Stimulated activated CD8-positive, alpha-beta memory T cell treated with anti-CD3 and anti-CD28 coated beads, Interleukin-12 subunit alpha, Interleukin-12 subunit beta, amount 100 ng/mL, for 24 hours (primary cell): ENCODE results near the gene USH2A.
"Not testable (repeated sequence)": the region's sequence is repeated elsewhere in the genome, so short reads cannot be mapped to it uniquely, and the experiment has no call there.

ENCODE experiments used
- DNase-seq: peaks from one replicate; pipeline ENCODE4 v3.0.0-alpha.2; 2020; ENCODE audit errors: extremely low read depth

The USH2A gene

DNA sequence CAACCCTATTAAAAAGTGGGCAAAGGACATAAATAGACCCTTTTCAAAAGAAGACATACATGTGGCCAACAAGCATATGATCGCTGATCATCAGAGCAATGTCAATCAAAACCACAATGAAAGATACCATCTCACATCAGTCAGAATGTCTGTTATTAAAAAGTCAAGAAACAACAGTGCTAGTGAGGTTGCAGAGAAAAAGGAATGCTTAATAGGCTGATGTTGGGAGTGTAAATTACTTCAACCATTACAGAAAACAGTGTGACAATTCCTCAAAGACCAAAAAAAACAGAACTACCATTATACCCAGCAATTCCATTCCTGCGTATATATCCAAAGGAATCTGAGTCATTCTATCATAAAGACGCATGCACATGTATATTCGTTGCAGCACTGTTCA is 13.2 kb downstream of the USH2A start:
- DNase-seq = no peak

DNA sequence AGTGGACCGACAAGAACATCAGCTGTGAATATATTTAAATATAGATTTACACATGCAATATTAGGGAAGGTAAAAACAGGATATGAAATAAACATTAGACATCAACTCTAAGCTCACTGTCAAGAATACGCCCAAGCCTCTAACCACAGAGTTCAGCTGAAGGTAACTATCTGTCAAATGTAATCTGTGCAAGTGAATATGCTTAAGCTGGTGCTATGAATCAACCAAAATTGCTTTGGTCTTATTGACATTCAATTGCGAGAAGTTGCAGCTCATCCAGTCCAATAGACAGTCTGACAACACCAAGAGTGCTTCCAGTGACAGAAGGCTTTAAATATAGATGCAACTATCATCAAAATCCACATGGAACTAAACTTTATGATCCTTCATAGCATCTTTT is 32.3 kb downstream of the USH2A start:
- DNase-seq = no peak

DNA sequence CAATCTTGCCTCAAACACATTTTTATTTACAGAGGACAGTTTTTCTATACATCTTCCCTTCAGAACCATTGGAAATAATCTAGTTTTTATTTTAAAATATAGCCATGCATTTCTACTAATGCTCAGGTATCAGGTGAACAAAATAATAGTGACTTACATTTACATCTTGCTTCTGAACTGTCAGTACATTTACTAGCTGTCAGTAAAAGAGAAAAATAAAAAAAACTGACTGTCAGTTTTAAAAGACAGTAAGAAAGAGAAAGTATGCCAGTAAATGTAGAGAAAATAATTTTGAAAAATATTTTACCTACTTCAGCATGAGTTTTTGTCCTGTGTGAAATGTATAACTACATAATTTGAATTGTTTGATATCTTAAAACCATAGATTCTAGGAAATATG is 33.5 kb downstream of the USH2A start:
- DNase-seq = no peak

DNA sequence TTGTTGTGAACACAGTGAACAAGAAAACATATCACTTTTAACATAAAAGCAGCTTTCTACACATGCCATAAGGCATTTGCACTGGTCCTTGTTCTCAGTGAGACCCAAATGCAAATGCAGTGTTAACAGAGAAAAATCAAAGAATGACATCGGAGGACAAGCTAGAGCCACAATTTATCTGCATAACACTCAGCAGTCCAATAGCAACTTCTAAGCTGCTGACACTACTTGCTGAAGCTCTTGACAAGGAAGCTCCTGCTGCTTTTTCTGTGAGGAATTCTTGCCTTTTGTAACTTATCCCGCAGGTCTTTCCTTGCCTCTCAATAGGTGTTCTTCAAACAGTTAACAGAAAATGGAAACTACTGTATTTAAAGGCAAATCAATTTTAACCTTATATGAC is 34.7 kb downstream of the USH2A start:
- no peak for DNase-seq

DNA sequence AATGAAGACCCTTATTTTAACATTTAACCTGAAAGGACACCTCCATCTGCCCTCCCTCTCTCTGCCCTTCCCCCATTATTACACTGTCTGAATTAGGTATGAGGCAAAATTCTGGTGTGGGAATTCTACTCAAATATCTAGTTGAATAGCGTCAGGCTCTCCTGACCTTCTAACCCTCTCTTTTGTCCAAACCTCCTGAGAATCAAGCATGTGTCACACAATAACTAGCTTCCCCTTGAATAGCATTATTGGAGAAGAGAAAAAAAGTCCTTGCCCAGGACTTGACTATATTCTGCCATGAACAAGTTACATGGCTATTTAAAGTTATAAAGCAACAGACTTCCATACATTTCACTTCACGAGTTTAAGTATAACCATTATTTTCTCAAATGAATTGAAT is 35.5 kb downstream of the USH2A start:
- no peak for DNase-seq

DNA sequence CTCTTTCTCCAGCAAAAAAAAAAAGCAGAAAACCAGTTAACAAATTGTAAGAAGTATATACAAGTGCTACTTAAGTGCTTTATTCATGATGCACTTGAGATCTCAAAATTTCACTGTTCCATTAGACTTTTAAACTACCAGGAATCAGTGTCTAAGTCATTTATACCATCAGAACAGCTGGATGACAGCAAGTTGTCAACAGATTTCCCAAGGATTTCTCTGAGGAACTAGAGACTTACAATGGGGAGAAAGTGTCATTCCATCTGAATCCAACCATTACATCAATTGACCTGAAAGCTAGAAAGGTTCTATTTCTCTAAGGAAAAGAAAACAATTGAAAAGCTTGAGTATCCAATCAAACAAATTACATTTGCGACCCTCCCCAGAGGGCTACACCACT is 43.8 kb downstream of the USH2A start:
- DNase-seq = no peak

DNA sequence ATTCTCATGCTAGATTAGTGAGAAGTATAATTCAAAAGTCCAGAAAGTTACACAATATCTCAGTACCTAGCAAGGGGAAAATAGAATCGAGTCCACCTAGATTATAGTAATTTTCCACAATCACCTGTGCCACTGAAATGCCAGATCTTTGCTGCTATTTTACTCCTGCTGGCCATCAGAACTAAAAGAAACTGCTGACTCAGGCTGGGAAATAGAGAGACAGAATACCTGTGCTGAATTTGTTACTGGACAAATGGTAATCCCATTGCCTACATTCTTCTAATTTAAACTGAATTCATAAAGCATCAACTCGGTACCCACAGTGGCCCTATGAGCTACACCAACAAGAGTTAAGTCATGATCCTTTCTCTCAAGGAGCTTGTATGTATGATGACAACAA is 55.0 kb downstream of the USH2A start:
- no peak for DNase-seq

DNA sequence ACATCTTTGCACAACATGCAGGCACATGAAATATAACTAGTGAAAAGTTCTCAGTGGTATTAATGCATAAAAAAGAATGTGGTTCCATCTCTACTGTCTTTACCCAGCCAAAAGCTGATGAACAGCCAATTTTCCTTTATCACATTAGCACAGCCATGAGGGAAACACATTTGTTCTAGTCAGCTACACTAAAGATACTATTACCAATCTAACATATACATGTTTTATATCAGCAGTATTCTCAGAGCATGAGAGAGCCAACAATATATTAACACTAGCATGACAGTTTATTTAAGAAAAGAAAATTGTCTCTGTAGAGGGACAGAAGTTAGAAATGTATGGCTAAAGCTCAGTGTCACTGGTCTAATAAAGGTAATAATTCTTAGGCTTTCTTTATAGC is 56.3 kb downstream of the USH2A start:
- DNase-seq = no peak

DNA sequence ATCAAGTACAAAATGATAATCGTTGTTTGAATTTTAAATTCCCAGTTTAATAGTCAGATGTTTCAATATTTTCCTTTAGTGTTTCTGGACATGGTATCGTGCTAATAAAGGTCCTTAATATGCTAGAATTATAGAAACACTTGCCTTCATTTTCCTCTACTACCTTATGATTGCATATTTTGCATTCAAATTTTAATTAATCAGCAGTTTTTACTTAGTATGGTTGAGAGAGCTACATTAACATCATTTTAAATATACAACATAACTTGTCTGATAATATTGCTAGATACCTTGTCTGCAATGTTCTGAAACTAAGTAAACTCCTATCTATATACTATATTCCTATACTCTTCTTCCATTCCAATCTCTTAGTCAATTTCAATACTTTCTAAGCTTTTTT is 66.3 kb downstream of the USH2A start:
- no peak for DNase-seq

DNA sequence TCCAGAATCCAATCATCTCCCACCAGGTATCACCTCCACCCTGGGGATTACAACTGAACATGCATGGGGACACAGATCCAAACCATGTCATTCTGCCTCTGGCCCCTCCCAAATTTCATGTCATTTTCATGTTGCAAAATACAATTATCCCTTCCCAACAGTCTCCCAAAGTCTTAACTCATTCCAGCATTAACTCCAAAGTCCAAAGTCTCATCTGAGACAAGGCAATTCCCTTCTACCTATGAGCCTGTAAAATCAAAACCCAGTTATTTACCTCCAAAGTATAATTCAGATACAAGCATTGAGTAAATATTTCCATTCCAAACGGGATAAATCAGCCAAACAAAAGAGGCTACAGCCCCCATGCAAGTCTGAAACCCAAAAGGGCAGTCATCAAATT is 73.1 kb downstream of the USH2A start:
- no peak for DNase-seq

DNA sequence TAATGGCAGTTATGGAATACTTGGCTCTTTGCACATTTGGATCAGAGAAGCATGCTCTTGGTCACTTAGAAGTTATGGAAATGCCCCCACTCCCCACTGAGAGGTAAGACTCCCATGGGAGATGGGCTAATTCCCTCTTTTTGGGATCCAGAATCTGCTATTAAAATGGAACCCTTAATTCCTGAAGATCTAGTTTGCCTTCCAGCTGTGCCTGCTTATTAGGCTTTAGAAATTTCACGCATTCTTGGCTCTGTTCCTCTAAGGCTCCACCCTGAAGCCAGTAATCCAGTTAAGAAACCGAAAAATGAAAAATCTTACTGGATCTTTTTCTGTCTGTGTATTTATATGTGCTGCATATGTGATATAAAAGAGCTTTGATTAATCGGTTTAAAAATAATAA is 76.7 kb downstream of the USH2A start:
- no peak for DNase-seq

DNA sequence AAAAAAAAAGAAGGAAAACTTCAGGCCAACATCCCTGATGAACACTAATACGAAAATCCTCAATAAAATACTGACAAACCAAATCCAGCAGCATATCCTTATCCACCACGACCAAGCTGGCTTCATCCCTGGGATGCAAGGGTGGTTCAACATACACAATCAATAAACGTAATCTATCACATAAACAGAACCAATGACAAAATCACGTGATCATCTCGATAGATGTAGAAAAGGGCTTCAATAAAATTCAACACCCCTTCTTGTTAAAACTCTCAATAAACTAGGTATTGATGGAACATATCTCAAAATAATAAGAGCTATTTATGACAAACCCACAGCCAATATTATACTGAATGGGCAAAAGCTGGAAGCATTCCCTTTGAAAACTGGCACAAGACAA is 82.7 kb downstream of the USH2A start:
- DNase-seq = not testable (repeated sequence)

DNA sequence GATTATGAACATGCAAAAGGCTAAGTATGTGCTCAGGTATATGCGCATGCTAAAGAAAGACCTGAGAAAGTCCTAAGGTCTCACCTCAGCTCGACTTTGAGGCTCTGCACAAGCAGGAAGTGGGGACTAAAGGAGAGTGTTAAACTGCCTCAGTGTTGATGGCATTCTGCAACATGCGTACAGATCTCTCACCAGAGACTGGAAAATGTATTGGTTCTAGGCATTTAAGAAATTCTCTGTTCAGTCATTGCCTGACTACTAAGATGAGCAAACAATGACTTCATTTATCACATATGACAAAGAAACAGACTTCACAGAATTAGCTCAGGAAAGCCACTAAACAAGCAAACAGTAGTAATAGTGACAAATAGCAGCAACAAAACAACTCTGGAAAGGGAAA is 90.8 kb downstream of the USH2A start:
- no peak for DNase-seq

DNA sequence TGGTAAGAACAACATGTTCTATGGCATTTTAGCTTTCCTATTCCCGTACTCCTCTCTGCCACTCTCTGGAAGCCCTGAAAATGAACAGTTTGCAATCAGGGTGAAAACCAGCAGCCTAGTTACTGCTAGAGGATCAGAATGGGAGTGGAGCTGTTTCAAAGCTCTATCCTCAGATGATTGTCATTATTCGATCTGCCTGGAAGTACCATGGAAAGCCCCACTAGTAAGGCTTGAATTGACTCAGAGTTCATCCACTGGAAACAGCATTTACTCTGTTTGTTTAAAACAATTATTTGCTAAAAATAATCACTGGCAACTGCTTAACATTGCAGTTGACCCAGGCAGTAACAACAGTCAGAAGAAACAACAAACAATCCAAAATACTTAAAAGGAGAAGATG is 91.2 kb downstream of the USH2A start:
- DNase-seq = no peak

DNA sequence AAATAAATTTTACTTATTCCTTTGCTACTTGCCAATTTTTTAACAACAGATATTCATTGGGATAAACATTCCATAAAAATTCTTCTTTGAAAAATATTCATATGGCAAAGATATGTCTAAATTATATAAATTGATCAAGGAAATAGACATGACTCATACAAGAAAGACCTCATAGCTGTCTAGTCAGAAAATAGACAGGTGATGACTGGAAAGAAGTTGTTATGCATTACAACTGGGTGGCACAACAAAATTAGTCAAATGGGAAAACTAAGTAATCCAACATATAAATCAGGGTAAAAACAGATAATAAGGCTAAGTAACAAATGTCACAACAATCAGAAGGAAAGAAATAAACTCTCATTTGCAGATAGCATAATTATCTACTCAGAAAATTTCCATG is 92.0 kb downstream of the USH2A start:
- no peak for DNase-seq

DNA sequence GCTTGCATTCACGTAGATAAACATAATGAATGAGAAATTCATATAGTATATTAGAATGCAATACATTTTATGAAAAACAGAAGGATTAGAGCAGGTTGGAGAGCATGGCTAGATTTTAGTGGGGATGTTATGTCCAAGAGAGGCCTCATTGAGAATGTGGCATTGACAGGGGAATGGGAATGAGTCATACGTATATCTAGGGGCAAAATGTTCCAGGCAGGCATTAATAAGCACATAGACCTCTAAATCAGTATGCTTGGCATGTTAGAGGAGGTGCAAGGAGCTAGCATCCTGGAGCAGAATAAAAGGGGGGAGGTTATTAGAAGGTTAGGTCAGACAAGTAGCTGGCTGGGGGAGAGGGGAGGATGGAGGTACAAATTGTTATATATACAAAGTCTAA is 93.0 kb downstream of the USH2A start:
- DNase-seq = no peak

DNA sequence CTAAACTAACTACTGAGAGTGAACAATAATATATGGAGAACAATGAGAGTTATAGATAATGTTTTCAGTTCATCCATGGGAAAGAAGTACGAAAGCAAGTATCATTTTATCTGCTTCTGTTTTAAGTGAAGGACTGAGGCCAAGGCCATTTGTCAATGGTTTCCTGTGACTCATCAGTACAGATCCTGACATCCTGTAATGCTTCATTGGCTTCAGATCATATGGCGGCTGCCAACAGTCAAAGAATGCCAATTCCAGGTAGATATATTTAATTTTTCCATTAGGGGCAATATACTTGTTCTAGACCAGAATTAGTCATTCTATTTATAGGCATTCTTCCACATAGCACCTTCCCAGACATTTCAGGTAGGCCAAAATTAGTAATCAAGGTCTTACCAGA is 97.3 kb downstream of the USH2A start:
- no peak for DNase-seq

DNA sequence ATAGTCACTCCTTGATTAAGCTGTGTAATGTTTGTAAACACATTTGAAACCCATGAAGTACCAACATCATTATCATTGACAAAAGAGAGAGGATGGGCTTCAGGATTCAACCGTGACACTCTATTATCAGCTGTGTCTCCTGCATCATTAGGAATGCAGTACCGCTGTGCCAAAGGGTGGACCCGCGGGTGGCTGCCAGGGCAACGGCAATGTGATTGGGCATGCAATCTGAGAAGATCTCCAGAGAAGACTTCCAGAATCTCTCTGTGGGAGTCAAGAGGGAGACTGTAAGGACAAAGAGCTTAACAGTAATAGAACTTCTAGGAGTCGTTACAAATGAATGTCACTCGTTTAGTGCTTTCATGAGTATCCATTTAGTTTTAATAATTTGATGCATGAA is 97.9 kb downstream of the USH2A start:
- DNase-seq = no peak

DNA sequence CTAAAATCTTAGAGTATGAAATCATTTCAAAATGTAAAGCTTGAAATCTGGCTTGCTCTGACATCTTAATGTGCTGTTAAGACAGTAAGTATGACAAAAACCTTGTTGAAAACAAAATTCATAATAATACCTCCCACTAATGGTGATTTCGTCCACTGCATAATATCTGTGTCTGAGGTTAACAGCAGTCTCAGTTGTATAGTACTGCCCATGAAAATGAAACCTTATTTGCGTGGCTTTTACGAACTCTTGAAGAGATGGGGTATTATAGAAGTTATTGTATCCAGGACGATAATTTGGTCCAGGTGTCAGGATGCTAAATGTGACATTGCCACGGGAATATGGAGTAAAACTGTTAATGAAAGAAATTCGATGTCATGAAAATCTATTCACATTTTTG is 99.9 kb downstream of the USH2A start:
- no peak for DNase-seq

DNA sequence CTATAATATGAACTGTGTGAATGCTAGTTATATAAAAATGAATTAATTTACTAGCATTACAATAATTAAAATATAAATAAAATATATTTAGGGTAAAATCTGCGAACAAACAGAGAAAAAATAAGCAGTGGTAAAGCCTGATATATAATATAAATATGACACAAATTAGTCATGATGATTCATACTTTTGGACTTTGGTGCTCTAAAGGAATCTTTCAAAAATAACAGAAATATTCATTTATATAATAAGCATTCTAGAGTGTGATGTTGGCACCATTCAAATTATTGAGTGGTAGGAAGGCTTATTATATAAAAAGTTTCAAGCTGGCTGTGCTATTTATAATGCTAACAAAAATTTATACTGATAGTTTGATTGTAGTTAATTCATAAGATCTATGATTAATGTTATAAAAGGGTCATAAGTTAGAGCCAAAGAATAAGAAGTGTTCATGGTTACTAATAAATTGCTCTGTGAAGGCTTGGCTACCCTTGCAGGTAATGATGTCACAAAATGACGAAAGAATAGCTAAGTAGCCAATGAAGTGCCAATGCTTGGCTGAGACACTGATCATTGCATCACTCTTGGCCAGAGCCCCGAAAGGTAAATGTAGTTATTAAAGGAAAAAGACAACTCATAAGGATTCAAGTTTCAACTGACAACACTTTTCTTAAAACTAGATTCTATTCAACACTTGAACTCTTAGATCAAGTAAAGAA is 108.7 kb downstream of the USH2A start:
- DNase-seq = no peak

DNA sequence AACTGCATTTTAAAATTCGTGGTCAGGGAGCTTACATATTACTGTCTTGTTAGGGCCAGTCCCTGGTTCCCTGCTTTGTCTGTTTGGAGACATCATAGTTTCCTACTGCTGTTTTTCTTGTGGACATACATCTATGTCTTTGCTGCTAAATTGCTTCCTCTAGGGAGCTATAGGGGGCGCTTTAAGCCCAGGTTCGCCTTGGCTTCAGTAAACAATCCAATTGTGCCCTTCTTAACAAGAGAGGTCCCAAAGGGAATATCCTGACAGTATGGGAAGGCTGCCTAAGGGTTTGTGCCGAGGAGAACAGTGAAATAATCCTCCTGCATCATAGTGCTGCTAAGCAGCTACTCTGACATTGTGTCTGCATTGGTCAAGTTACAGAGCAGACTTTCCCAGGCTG is 112.5 kb downstream of the USH2A start:
- DNase-seq = no peak

DNA sequence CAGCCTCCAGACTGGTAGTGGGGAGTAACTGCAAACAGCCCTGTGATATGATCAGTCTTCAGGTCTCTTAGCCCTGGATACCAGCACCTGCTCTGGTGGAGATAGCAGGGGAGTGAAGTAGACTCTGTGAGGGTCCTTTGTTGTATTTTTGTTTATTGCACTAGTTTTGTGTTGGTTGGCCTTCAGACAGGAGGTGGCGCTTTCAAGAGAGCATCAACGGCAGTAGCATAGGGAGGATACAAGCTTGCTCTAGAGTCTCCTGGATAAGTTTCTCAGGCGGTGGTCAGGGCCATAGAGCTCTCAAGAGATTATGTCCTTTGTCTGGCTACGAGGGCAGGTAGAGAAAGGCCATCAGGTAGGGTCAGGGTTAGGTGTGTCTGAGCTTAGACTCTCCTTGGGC is 116.4 kb downstream of the USH2A start:
- no peak for DNase-seq

DNA sequence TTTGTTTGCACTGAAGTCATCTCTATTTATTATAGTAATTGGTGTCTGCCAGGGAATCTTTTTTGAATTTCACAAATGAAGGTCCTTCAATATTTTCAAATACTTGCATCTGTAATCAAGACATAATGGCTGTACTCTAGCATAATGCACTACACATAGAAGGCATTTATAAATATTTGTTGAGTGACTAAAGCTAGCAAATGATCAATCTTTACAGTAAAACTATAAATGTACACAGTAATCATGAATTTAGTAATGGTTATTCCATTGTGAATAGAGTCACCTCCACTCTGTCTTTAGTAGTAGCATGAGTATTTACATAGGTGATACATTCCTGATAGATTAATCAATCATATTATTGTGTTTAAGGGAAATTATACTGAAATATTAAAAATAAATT is 119.6 kb downstream of the USH2A start:
- no peak for DNase-seq

DNA sequence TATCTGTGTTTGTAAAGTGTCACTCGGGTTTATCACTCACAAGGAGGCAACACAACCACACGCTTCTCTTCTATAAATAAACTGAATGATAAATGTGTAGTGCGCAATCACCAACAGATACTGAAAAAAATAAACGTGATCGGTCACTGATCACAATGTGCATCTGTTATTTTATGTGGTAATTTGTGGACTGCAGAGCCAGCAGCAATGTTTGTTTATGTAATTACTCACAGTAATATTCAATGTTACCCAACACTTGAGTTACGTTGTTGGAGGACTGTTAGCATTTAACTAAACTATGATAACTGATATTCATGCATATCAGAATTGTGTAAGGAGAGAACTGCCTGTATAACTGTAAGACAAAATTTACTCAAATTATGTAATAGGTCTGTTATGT is 129.6 kb downstream of the USH2A start:
- DNase-seq = no peak

DNA sequence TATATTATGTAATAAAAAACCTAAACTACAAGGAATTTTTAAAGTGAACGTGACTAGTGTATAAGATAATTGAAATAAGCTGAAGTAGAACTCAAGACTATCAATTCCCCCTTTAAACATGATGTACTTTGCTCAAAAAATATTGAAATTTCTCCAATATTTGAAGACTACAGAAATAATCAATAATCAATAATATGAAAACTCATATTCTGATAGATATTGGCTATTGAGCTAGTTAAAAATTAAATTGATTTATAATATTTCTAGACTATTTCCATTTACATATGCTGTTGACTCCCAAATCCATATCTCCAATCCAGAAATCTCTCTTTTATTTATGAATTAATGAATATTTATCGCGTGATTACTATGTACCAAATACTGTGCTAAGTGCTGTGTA is 133.2 kb downstream of the USH2A start:
- DNase-seq = no peak
